ENCODE results near the gene RMDN3. TPM values are rescaled to one million over a fixed set of nuclear protein-coding genes. Genes with fewer than 3 reads are reported as not detected.
A peak's percentile ranks its signal among the peaks of the same experiment; 100 is the strongest.

Gene RMDN3
- total and polyA plus RNA-seq, 4 donors: 20.9 to 94.4 (median 43.1) TPM

- Histone ChIP-seq H3K36me3 (ENCODE audit: control insufficient read depth in 4 of 4, insufficient read depth in 4 of 4, low read length in 4 of 4) (peaks cover 0 to 15% (median 10%) of the 10 kb centered on the region in 4 donors), H3K9ac (ENCODE audit: insufficient read depth in 1 of 2, low read length in 2 of 2) (no peak overlapping the region), H3K27ac (ENCODE audit: low read depth in 1 of 2, low read length in 1 of 2) (no peak overlapping the region), H3K9me3 (ENCODE audit: control insufficient read depth in 4 of 4, insufficient read depth in 3 of 4, low read length in 3 of 4) (no peaks in the 10 kb centered on the region), H3K27me3 (ENCODE audit: control insufficient read depth in 3 of 3, insufficient read depth in 3 of 3, low read length in 2 of 3) (no peaks in the 10 kb centered on the region), H3K4me1 (ENCODE audit: control insufficient read depth in 5 of 5, insufficient read depth in 5 of 5, low read length in 5 of 5) (peaks cover 0 to 16% (median 4%) of the 10 kb centered on the region in 5 donors), H3K4me3 (no peak overlapping the region)
- DNase-seq (peak; percentile 29 to 63 (median 53)), ATAC-seq (ENCODE audit: insufficient read depth, low FRiP score) (peak; percentile 82)
- peak; percentile 83 for TF ChIP-seq CTCF (IDR thresholded peaks at IDR 0.05; ENCODE audit: control extremely low read depth, extremely low read depth)
- WGBS, 2 donors: 51 to 69% methylated on average over 8 of the region's 8 CpGs
These were observed 27.7 kb upstream of the RMDN3 start for GRCh38 chr15:40782609-40783227.

- TF ChIP-seq CTCF (IDR thresholded peaks at IDR 0.05; ENCODE audit: control extremely low read depth, extremely low read depth): no peak
- no peak overlapping the region for H3K4me3 ChIP-seq
- H3K9ac ChIP-seq (ENCODE audit: insufficient read depth in 1 of 2, low read length in 2 of 2): no peak overlapping the region
These were observed 21.6 kb upstream of the RMDN3 start for GRCh38 chr15:40776537-40777141.

GRCh38 chr15:40775740-40776536 is 20.9 kb upstream of the RMDN3 start:
- peaks cover 14 to 55% (median 43%) of the 10 kb centered on the region in 4 donors for H3K36me3 ChIP-seq (ENCODE audit: control insufficient read depth in 4 of 4, insufficient read depth in 4 of 4, low read length in 4 of 4)

More at GRCh38 chr15:40776537-40777141, 21.6 kb upstream of the RMDN3 start:
- H3K36me3 ChIP-seq (ENCODE audit: control insufficient read depth in 4 of 4, insufficient read depth in 4 of 4, low read length in 4 of 4): peaks cover 14 to 50% (median 43%) of the 10 kb centered on the region in 4 donors
- H3K4me1 ChIP-seq (ENCODE audit: control insufficient read depth in 5 of 5, insufficient read depth in 5 of 5, low read length in 5 of 5): peaks cover 0 to 4% (median 0%) of the 10 kb centered on the region in 5 donors
- ATAC-seq (ENCODE audit: insufficient read depth, low FRiP score) (peak; percentile 85), DNase-seq (peak in 1 of 3 donors; percentile 32)
- no peaks in the 10 kb centered on the region for H3K9me3 ChIP-seq (ENCODE audit: control insufficient read depth in 4 of 4, insufficient read depth in 3 of 4, low read length in 3 of 4)
- H3K27ac ChIP-seq (ENCODE audit: low read depth in 1 of 2, low read length in 1 of 2): peak overlapping the region in 1 of 2 donors; percentile 59
- WGBS, 2 donors: 74 to 84% methylated on average over 11 of the region's 11 CpGs
- H3K27me3 ChIP-seq (ENCODE audit: control insufficient read depth in 3 of 3, insufficient read depth in 3 of 3, low read length in 2 of 3): no peaks in the 10 kb centered on the region

More at GRCh38 chr15:40775740-40776536, 20.9 kb upstream of the RMDN3 start:
- H3K27ac ChIP-seq (ENCODE audit: low read depth in 1 of 2, low read length in 1 of 2): peak overlapping the region in 1 of 2 donors; percentile 59
- no peaks in the 10 kb centered on the region for H3K27me3 ChIP-seq (ENCODE audit: control insufficient read depth in 3 of 3, insufficient read depth in 3 of 3, low read length in 2 of 3)
- H3K9ac ChIP-seq (ENCODE audit: insufficient read depth in 1 of 2, low read length in 2 of 2): no peak overlapping the region
- 93 to 96% methylated on average over 12 to 14 of the region's 14 CpGs for WGBS, 2 donors
- peaks cover 0 to 4% (median 0%) of the 10 kb centered on the region in 5 donors for H3K4me1 ChIP-seq (ENCODE audit: control insufficient read depth in 5 of 5, insufficient read depth in 5 of 5, low read length in 5 of 5)
- DNase-seq (no peak), ATAC-seq (ENCODE audit: insufficient read depth, low FRiP score) (no peak)
- H3K9me3 ChIP-seq (ENCODE audit: control insufficient read depth in 4 of 4, insufficient read depth in 3 of 4, low read length in 3 of 4): no peaks in the 10 kb centered on the region
- TF ChIP-seq CTCF (IDR thresholded peaks at IDR 0.05; ENCODE audit: control extremely low read depth, extremely low read depth): no peak
- no peak overlapping the region for H3K4me3 ChIP-seq

All from lung (tissue), 12 donors.